OCI-M1 (cell line): ENCODE data around the gene RSPO1.
"Not testable (repeated sequence)": the region's sequence is repeated elsewhere in the genome, so short reads cannot be mapped to it uniquely, and the experiment has no call there.

Experiments
- DNase-seq: peaks from one replicate; lab custom pipeline; 2025; lab: John Stamatoyannopoulos, UW

The RSPO1 gene, protein sequence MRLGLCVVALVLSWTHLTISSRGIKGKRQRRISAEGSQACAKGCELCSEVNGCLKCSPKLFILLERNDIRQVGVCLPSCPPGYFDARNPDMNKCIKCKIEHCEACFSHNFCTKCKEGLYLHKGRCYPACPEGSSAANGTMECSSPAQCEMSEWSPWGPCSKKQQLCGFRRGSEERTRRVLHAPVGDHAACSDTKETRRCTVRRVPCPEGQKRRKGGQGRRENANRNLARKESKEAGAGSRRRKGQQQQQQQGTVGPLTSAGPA

DNA sequence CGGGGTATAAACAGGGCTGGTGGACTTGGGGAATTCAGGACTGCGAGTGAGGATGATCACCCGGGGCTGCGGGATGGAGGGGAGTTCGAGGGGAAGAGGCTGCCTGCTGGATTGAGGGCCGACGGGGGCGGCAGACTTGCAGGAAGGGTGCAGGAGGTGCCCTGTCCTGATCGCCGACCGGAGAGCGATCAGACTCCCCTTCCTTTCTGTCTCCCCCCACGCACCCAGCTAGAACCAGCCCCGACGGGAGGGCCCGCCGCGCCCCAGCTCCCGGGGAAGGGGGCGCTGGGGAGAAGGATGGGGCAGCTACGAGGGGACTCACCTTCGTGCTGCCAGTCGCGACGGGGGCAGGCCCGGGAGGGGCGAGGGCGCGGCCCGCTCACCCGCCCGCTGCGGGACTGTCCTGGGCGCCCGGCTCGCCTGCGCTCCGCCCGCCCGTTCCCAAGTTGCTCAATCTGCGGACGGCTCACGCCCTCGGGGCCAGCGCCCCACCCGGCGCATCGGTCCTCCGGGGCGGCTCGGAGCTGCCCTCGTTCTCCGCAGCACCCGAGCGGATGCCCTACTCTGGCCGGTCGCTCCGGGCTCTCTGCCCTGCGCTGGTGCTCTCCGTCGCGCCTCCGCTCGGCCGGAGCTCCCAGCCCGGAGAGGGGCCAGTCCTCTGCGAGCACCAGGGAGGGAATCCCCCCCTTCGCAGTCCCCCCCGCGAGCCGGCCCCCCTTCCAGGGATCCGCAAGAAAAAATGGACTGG, at the start of gene RSPO1:
Gene RSPO1, minus strand, starts transcription at position 649 of the 748 bp plus-strand sequence. CDS start 5,231 bp downstream, outside the sequence.
- DNase-seq, result no peak

DNA sequence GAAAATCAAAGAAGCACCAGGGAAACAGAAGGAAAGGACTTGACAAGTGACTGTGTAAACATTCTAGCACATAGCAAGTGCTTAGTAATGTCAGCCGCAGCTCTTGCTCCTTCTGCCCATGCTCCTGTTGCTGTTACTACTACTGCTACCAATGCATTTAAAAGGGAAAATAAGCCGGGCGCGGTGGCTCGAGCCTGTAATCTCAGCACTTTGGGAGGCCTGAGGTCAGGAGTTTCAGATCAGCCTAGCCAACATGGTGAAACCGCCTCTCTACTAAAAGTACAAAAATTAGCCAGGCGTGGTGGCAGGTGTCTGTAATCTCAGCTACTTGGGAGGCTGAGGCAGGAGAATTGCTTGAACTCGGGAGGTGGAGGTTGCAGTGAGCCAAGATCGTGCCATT, 49.5 kb upstream of the RSPO1 start:
- not testable (repeated sequence) for DNase-seq

GRCh38 chr1:37682334-37682987, 47.8 kb upstream of the RSPO1 start:
- DNase-seq, result peak; percentile 86

DNA sequence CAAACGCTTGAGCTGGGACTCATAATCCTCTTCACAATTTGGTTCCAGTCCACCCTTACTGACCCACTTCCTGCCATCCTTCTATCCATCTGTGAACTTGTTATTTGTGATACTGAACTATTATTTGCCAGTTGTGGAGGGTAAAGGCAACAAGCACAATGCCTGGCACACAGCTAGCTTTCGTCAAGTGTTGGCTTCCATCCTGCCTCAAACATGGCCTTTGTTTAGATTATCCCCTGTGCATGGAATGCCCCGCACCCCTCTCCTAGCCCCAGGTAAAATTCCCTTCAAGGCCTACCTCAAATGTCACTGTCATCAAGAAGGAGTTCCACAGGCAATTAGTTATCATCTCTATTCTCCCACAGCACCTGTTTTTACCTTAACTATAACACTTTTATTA, 46.2 kb upstream of the RSPO1 start:
- no peak for DNase-seq

GRCh38 chr1:37677808-37678207, 43.1 kb upstream of the RSPO1 start:
- no peak for DNase-seq

DNA sequence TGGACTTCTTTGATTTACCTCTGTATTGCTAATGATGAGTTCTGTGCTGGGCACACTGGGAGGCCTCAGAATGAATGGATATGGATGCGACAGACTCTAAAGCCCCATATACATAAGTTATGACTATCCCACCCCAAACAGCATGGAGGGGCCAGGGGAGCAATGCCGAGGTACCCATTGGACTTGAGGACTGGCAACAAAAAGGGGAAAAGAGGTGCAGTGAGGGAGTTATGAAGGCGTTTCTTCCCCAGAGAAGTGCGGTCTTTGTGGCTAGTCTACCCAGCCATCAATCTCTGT, 42.4 kb upstream of the RSPO1 start:
- DNase-seq, result no peak

- no peak for DNase-seq
Measured at GRCh38 chr1:37676281-37677142, 41.8 kb upstream of the RSPO1 start.

- DNase-seq, result no peak
Measured at GRCh38 chr1:37673920-37674319, 39.2 kb upstream of the RSPO1 start.

DNA sequence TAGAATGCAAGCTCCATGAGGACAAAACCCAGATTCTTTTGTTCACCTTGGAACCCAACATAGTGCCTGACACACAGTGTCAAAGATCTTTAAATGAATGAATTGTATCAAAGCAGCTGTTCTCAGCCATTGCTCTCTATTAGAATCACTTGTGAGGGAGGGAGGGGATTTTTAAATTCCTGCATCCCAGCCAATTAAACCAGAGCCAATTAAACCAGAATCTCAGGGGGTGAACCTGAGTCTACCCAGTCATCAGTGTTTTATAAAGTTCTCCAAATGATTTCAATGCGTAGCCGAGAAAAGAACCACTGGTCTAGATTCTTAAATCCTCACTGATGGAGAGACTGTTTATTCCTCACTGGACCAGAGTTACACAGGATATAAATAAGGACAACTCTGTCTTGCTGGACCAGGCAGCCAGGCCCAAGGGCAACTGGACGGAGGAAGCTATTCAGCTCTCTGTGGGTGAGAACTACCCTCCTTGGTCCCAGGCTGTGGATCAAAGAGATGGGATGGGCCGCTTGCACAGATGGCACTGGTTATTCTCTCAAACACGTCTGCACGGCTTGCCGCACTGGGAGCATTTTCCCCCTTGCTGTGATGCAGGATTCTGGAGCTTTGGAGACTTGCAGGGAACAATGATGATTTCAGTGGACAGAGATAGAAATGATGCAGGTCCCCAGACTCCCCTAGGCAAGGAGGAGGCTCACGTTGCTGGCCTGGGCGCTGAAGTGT, 37.6 kb upstream of the RSPO1 start:
- no peak for DNase-seq

- no peak for DNase-seq
Measured at GRCh38 chr1:37671261-37671660, 36.6 kb upstream of the RSPO1 start.

GRCh38 chr1:37670133-37670532, 35.4 kb upstream of the RSPO1 start:
- DNase-seq, result no peak

DNA sequence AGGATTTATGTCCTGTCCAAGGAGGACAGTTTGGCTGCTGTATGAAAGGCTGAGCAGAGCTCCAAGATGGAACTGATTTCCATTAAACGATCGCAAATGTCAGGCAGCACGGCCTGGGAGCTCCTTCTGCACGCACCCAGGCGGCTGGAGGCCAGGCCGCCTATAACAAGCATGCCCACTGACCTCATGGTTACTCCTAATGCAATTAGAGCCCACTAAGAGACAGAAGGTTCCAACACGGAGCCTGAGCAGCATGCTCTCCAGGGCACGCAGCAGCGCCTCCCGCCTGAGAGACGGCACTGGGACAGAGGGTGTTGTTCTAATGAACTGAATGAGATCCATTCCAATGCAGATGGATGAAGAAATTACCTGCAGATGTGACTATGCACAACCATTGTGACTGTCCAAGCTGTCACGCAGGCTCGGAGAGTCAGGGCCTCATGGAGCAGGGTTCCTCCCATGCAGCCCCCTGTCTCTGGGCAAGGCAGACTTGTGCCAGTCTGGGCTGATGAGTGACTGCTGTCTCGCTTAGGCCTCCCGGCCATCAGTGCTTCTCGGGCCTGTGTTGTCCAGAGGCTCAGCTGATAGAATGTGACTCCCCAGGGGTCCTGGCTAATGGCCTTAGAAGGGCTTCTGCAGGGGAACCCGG, 32.5 kb upstream of the RSPO1 start:
- DNase-seq, result no peak

GRCh38 chr1:37666241-37666867, 31.7 kb upstream of the RSPO1 start:
- no peak for DNase-seq

- DNase-seq, result no peak
Measured at GRCh38 chr1:37663426-37664000, 28.8 kb upstream of the RSPO1 start.

GRCh38 chr1:37662031-37662755, 27.5 kb upstream of the RSPO1 start:
- DNase-seq, result no peak

DNA sequence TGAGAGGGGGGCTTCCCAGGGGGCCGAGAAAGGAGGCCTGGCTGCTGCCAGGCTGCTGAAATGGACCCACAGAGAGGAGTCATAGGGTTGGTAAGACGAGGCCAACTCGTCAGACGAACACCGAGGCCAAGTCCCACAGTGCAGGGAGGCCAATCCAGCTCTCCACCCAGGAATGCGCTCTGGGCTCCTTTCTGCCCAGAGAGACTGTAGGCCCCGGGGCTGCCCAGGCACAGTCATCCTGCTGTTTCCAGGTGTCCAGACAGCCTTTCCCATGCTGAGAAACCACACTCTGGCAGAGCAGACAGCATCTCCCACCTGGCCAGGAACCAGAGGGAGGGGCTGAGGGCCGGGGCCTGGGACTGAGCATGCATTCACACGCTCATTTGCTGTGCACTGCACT, 26.7 kb upstream of the RSPO1 start:
- DNase-seq, result no peak

DNA sequence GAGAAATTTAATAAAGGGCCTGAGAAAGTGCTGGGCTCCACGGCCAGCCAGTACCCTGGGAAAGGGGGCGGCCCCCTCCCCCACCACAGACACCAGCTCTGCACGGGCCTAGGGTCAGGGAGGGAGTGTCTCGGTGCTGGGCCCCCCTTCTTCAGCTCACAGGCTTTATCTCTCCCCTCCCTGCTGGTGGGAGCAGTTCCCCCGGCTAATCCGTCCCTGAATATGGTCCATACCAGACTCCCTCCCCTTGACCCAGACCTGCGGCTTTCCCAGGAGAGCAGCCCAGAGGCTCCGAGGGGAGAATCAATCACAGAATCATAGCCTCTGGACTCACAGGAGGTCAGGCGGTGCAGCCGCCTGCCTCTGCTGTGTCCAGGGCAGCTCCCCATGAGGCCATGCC, 26.0 kb upstream of the RSPO1 start:
- DNase-seq, result no peak

- DNase-seq, result no peak
Measured at GRCh38 chr1:37658486-37658885, 23.8 kb upstream of the RSPO1 start.

DNA sequence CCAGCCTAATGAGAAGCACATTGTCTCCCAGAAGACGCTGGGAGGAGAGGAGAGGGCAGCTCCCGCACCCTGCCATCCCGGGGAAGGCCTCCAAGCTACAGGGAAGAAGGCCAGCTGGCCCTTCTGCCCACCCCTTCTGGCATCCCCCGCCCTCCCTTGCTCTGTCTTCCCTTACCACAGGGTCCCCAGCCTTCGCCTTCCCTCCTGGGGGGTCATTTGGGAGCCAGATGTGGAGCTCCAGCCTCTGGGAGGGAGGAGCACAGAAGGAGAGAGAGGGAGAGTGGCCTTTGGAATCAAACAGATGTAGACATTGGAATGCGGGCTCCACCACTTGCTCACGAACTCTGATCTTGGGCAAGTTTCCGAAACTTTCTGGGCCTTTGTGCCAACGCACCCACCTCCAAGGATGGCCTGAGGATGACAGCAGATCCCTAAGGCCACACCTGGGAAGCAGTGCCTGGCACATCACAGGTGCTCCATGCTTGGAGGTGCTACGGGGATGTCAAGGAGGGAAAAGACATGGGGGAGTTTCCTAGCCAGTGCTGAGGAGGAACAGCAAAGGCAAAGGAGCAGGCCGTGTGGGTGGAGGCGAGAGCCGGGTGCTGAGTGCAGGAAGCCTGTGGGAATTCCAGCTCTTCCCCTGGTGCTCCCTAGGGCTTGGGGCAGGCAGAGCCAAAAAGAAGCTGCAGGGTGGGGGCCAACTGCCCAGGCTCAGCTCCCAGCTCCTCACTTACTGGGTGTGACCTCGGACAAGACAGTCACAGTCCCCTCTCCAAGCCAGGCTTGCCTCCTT, 23.1 kb upstream of the RSPO1 start:
- DNase-seq, result no peak
